KG1 (cell line): Measurements from ENCODE around the gene SH3RF3.

Source experiments
- DNase-seq: peaks from one replicate; lab custom pipeline; 2025; lab: John Stamatoyannopoulos, UW

Gene SH3RF3

GRCh38 chr2:109353806-109354745, 225.1 kb downstream of the SH3RF3 start:
- no peak for DNase-seq

- DNase-seq = no peak
Observed at GRCh38 chr2:109355192-109355843, 226.3 kb downstream of the SH3RF3 start.

- no peak for DNase-seq
Observed at GRCh38 chr2:109356324-109357035, 227.5 kb downstream of the SH3RF3 start.

- no peak for DNase-seq
Observed at GRCh38 chr2:109364217-109364616, 235.2 kb downstream of the SH3RF3 start.

- no peak for DNase-seq
Observed at GRCh38 chr2:109365131-109365530, 236.1 kb downstream of the SH3RF3 start.

GRCh38 chr2:109367683-109368082, 238.7 kb downstream of the SH3RF3 start:
- DNase-seq = no peak

GRCh38 chr2:109368798-109369197, 239.8 kb downstream of the SH3RF3 start:
- DNase-seq = no peak

GRCh38 chr2:109369671-109370191, 240.7 kb downstream of the SH3RF3 start:
- DNase-seq = no peak

GRCh38 chr2:109370399-109371035, 241.5 kb downstream of the SH3RF3 start:
- DNase-seq = no peak

- DNase-seq = no peak
Observed at GRCh38 chr2:109371481-109372170, 242.6 kb downstream of the SH3RF3 start.

GRCh38 chr2:109372171-109372568, 243.2 kb downstream of the SH3RF3 start:
- DNase-seq = no peak

- no peak for DNase-seq
Observed at GRCh38 chr2:109372614-109373013, 243.6 kb downstream of the SH3RF3 start.

- no peak for DNase-seq
Observed at GRCh38 chr2:109373791-109374547, 245.0 kb downstream of the SH3RF3 start.

- no peak for DNase-seq
Observed at GRCh38 chr2:109374548-109375130, 245.6 kb downstream of the SH3RF3 start.

GRCh38 chr2:109375131-109375561, 246.1 kb downstream of the SH3RF3 start:
- no peak for DNase-seq

- no peak for DNase-seq
Observed at GRCh38 chr2:109375656-109376055, 246.7 kb downstream of the SH3RF3 start.

- DNase-seq = no peak
Observed at GRCh38 chr2:109376115-109376514, 247.1 kb downstream of the SH3RF3 start.

- DNase-seq = no peak
Observed at GRCh38 chr2:109376796-109377495, 247.9 kb downstream of the SH3RF3 start.

GRCh38 chr2:109377976-109378375, 249.0 kb downstream of the SH3RF3 start:
- no peak for DNase-seq
